B cell (primary cell): ENCODE measurements around the gene CCDC120. TPM values are rescaled to one million over a fixed set of nuclear protein-coding genes. Genes with fewer than 3 reads are reported as not detected.

Source experiments
- ATAC-seq: fragments of 200-7000 bp; cut with Tn5 transposase; one replicate; pipeline ENCODE4 v1.10.0; 2021; ENCODE audit warnings: low read depth, mild to moderate bottlenecking, moderate number of reproducible peaks, moderate library complexity
- CTCF ChIA-PET: fragments of 350-600 bp; sonication (Branson Sonifier 250); formaldehyde crosslinking; loops from one replicate; lab custom pipeline; 2021; ENCODE audit warnings: antibody characterized with exemption, inconsistent platforms; lab: Charles Lee
- POLR2A ChIA-PET: fragments of 350-600 bp; sonication (Branson Sonifier 250); formaldehyde crosslinking; loops from one replicate; lab custom pipeline; 2021; ENCODE audit warnings: antibody characterized with exemption; lab: Charles Lee
- DNase-seq: peaks from one replicate; pipeline ENCODE4 v3.0.0; 2013
- H2AFZ ChIP-seq: 2 replicates; pipeline ENCODE4 v1.6.1; 2012; ENCODE audit warnings: mild to moderate bottlenecking, low read depth, low read length; ENCODE audit not compliant: insufficient read depth, poor library complexity, severe bottlenecking
- H3K27ac ChIP-seq, 2 donors: 1 replicate in 1 of 2; 2 replicates in 1 of 2; pipeline ENCODE4 v1.5.1; 2012 to 2013; ENCODE audit warnings: low read length in 2 of 2, mild to moderate bottlenecking in 2 of 2, moderate library complexity in 1 of 2
- H3K27me3 ChIP-seq, 4 experiments: fragments of 200-600 bp in 1 of 4; sonication (generic) in 1 of 4; replicated peaks in 1 of 4; 1 replicate in 2 of 4; 2 replicates in 2 of 4; pipeline versions ENCODE4 v1.6.1 to v1.7.0; 2013 to 2016; ENCODE audit warnings: low read length in 3 of 4, mild to moderate bottlenecking in 2 of 4, mixed read lengths in 1 of 4, moderate library complexity in 1 of 4; ENCODE audit not compliant: insufficient read depth in 4 of 4, control insufficient read depth in 3 of 4; ENCODE audit errors: control extremely low read depth in 1 of 4
- H3K36me3 ChIP-seq, 2 experiments: replicated peaks in 1 of 2; 1 replicate in 1 of 2; 2 replicates in 1 of 2; pipeline versions ENCODE4 v1.6.1 to v1.7.1; 2013; ENCODE audit warnings: low read length in 1 of 2; ENCODE audit not compliant: insufficient read depth in 2 of 2, control insufficient read depth in 1 of 2; ENCODE audit errors: control extremely low read depth in 1 of 2, extremely low read depth in 1 of 2
- H3K4me1 ChIP-seq, 2 donors: fragments of 200-600 bp in 1 of 2; sonication (generic) in 1 of 2; 1 replicate in 1 of 2; 2 replicates in 1 of 2; pipeline versions ENCODE4 v1.5.1 to v1.6.1; 2013 to 2017; ENCODE audit warnings: low read length in 2 of 2; ENCODE audit not compliant: control insufficient read depth in 2 of 2, insufficient read depth in 2 of 2
- H3K4me2 ChIP-seq: replicated peaks from 2 replicates; pipeline ENCODE3; 2012; ENCODE audit warnings: mild to moderate bottlenecking, low read depth, low read length; ENCODE audit not compliant: poor library complexity, severe bottlenecking
- H3K4me3 ChIP-seq, 5 experiments: fragments of 200-600 bp in 1 of 5; sonication (generic) in 1 of 5; 1 replicate in 3 of 5; 2 replicates in 2 of 5; pipeline versions ENCODE4 v1.5.1 to v1.7.0; 2011 to 2016; ENCODE audit warnings: low read length in 4 of 5, mild to moderate bottlenecking in 4 of 5, low read depth in 2 of 5, control low read depth in 1 of 5, moderate library complexity in 1 of 5; ENCODE audit not compliant: insufficient read depth in 1 of 5; ENCODE audit errors: control extremely low read depth in 1 of 5, extremely low read depth in 1 of 5
- H3K79me2 ChIP-seq: fragments of 200-600 bp; sonication (generic); one replicate; pipeline ENCODE4 v1.6.0; 2016; ENCODE audit warnings: low read length; ENCODE audit not compliant: control insufficient read depth, insufficient read depth
- H3K9ac ChIP-seq: fragments of 200-600 bp; sonication (generic); 2 replicates; pipeline ENCODE4 v1.6.1; 2017; ENCODE audit warnings: mild to moderate bottlenecking, low read length, moderate library complexity
- H3K9me3 ChIP-seq, 3 donors: one replicate each; pipeline versions ENCODE4 v1.6.1 to v1.7.1; 2013; ENCODE audit warnings: low read length in 2 of 3; ENCODE audit not compliant: control insufficient read depth in 2 of 3, insufficient read depth in 1 of 3; ENCODE audit errors: control extremely low read depth in 1 of 3
- H4K20me1 ChIP-seq: 2 replicates; pipeline ENCODE4 v1.6.0; 2012; ENCODE audit warnings: mild to moderate bottlenecking, low read length; ENCODE audit not compliant: insufficient read depth, control insufficient read depth, poor library complexity, severe bottlenecking
- H3K27ac Mint-ChIP-seq: one replicate; pipeline ENCODE4 v1.8.0; 2021; ENCODE audit warnings: mixed read lengths
- H3K27me3 Mint-ChIP-seq: one replicate; pipeline ENCODE4 v1.8.0; 2021; ENCODE audit warnings: mixed read lengths
- H3K4me1 Mint-ChIP-seq: one replicate; pipeline ENCODE4 v1.8.0; 2021; ENCODE audit warnings: mixed read lengths
- H3K4me3 Mint-ChIP-seq: one replicate; pipeline ENCODE4 v1.8.0; 2021; ENCODE audit warnings: mixed read lengths
- H3K9me3 Mint-ChIP-seq: one replicate; pipeline ENCODE4 v1.8.0; 2022; ENCODE audit warnings: mixed read lengths; ENCODE audit not compliant: insufficient read depth
- EZH2 ChIP-seq: IDR thresholded peaks from 2 replicates; pipeline ENCODE4 v1.6.1; 2012; ENCODE audit warnings: borderline replicate concordance, low read depth, mild to moderate bottlenecking, moderate library complexity, low read length; ENCODE audit not compliant: insufficient read depth, poor library complexity, severe bottlenecking
- WGBS: methylation state at CpG from one replicate; pipeline ENCODE4 v1.1.5; 2013; ENCODE audit warnings: missing lambda C conversion rate; ENCODE audit not compliant: insufficient coverage; 5-methylcytosine and 5-hydroxymethylcytosine counted together
- intact Hi-C: fragments of 100-400 bp; cut with micrococcal nuclease; formaldehyde crosslinking; loops from one replicate; pipeline ENCODE4 v1.10.0; 2022
- polyA plus RNA-seq: library from polyadenylated mRNA; depleted of rRNA; stranded (reverse); fragments of >200 nt; gene quantifications from 2 replicates; pipeline ENCODE4 v1.2.3, GENCODE V29; 2012
- total RNA-seq, 2 donors: library from RNA; stranded (reverse); fragments of 120-200 nt in 1 of 2; gene quantifications; 1 replicate in 1 of 2; 2 replicates in 1 of 2; pipeline versions ENCODE4 v1.2.3 to v1.2.4, GENCODE V29; 2013 to 2022
- TF ChIP-seq, protein P1 (sequence below): fragments of 200-600 bp; IDR thresholded peaks from one replicate; pipeline ENCODE4 v1.8.0; 2022; ENCODE audit warnings: antibody characterized with exemption, mild to moderate bottlenecking

Gene CCDC120
- total and polyA plus RNA-seq, 2 donors (not counting 1 experiment from before 2014, with no cell fraction given), result 5.7 to 12.5 TPM

DNA sequence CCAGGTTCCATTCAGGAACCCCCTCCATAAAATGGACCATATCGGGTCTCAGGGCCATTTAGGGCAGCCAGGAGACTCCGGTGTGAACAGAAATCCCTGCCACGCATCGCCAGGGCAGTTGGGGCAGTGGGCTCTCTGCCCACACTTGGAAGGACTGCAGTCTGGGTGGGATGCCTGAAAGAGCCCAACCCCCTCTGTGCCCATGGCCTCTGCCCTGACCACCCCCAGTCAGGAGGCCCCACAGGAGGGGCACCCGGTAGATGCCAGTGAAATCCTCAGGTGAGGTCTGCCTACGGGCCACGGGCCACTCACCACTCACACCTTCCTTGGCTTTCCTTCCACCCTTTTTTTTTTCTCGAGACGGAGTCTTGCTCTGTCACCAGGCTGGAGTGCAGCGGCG lies 10.2 kb downstream of the CCDC120 start:
- Histone ChIP-seq H3K27me3 (no peaks in the 10 kb centered on the region), H3K27ac (no peak overlapping the region), H3K9ac (no peak overlapping the region), H3K79me2 (no peaks in the 10 kb centered on the region), H3K4me2 (no peak overlapping the region), H3K4me3 (no peak overlapping the region), H2AFZ (no peak overlapping the region), H3K4me1 (peaks cover 0 to 13% of the 10 kb centered on the region in 2 donors), H3K9me3 (peaks cover 0 to 6% (median 0%) of the 10 kb centered on the region in 3 donors), H4K20me1 (no peaks in the 10 kb centered on the region), H3K36me3 (peaks cover 0 to 4% of the 10 kb centered on the region in 2 experiments)
- Mint-ChIP-seq H3K27ac (no peak overlapping the region), H3K27me3 (no peaks in the 10 kb centered on the region), H3K4me1 (peaks cover 15% of the 10 kb centered on the region), H3K9me3 (no peaks in the 10 kb centered on the region), H3K4me3 (no peak overlapping the region)
- DNase-seq (no peak), ATAC-seq (no peak)
- WGBS, result 93% methylated on average over 3 of the region's 11 CpGs
- CTCF ChIA-PET, result no interaction called here
- POLR2A ChIA-PET, result no interaction called here
- intact Hi-C loops, result no loop called here
- TF ChIP-seq, protein P1, sequence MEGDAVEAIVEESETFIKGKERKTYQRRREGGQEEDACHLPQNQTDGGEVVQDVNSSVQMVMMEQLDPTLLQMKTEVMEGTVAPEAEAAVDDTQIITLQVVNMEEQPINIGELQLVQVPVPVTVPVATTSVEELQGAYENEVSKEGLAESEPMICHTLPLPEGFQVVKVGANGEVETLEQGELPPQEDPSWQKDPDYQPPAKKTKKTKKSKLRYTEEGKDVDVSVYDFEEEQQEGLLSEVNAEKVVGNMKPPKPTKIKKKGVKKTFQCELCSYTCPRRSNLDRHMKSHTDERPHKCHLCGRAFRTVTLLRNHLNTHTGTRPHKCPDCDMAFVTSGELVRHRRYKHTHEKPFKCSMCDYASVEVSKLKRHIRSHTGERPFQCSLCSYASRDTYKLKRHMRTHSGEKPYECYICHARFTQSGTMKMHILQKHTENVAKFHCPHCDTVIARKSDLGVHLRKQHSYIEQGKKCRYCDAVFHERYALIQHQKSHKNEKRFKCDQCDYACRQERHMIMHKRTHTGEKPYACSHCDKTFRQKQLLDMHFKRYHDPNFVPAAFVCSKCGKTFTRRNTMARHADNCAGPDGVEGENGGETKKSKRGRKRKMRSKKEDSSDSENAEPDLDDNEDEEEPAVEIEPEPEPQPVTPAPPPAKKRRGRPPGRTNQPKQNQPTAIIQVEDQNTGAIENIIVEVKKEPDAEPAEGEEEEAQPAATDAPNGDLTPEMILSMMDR, result no peak
- no peak for TF ChIP-seq EZH2

DNA sequence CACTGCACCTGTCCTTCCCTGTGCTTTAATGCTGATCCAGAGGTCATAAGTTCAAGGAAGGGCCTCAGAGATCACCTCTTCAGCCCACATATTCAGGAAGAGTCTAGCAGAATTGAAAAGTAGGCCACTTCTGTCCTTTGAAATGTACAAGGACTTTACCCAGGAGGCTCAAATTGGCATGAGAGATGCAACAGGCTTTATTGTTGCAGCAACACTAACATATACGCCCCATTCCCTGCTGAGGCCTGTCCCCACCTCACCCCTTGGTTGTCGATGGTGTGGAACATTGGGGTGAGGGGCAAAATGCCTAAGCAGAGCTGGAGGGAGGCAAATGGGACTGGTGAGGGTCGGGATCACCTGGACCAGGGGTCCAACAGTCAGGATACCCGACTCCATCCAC lies 12.2 kb downstream of the CCDC120 start:
- ATAC-seq, result no peak
- H3K4me1 Mint-ChIP-seq, result peaks cover 17% of the 10 kb centered on the region
- CTCF ChIA-PET, result no interaction called here
- H4K20me1 ChIP-seq, result no peaks in the 10 kb centered on the region
- no peaks in the 10 kb centered on the region for H3K9me3 Mint-ChIP-seq
- no peak for DNase-seq
- no peaks in the 10 kb centered on the region for H3K36me3 ChIP-seq
- 100% methylated on average over 2 of the region's 4 CpGs for WGBS
- H3K9me3 ChIP-seq, result peaks cover 0 to 11% (median 0%) of the 10 kb centered on the region in 3 donors
- no peaks in the 10 kb centered on the region for H3K27me3 ChIP-seq
- no peak overlapping the region for H3K4me3 Mint-ChIP-seq
- TF ChIP-seq, protein P1, result no peak
- no peak for TF ChIP-seq EZH2
- no peak overlapping the region for H3K27ac ChIP-seq
- intact Hi-C loops, result no loop called here
- H3K9ac ChIP-seq, result no peak overlapping the region
- no peak overlapping the region for H3K27ac Mint-ChIP-seq
- H3K4me2 ChIP-seq, result no peak overlapping the region
- no peaks in the 10 kb centered on the region for H3K79me2 ChIP-seq
- no peak overlapping the region for H3K4me3 ChIP-seq
- H3K27me3 Mint-ChIP-seq, result no peaks in the 10 kb centered on the region
- POLR2A ChIA-PET, result no interaction called here
- no peak overlapping the region for H2AFZ ChIP-seq
- peaks cover 0 to 18% of the 10 kb centered on the region in 2 donors for H3K4me1 ChIP-seq
